SU-DHL-6 (cell line): ENCODE data around the gene ZNF304.

ENCODE experiments used
- H2AFZ ChIP-seq: fragments of 200-600 bp; sonication (generic); 2 replicates; pipeline ENCODE4 v1.6.1; 2014; ENCODE audit warnings: low read depth, mild to moderate bottlenecking, moderate library complexity, mixed read lengths, antibody characterized with exemption, low read length; ENCODE audit not compliant: severe bottlenecking
- H3F3A ChIP-seq: fragments of 200-600 bp; shearing (Covaris generic); 2 replicates; pipeline ENCODE4 v1.6.0; 2016; ENCODE audit warnings: antibody characterized with exemption, mild to moderate bottlenecking; ENCODE audit not compliant: insufficient read depth
- H3K27ac ChIP-seq: fragments of 200-600 bp; sonication (generic); 2 replicates; pipeline ENCODE4 v1.5.1; 2016; ENCODE audit warnings: low read depth, mild to moderate bottlenecking, low read length, moderate library complexity, mixed read lengths
- H3K27me3 ChIP-seq: fragments of 200-600 bp; sonication (generic), shearing (Covaris generic); 2 replicates; pipeline ENCODE4 v1.6.0; 2014; ENCODE audit warnings: mild to moderate bottlenecking, low read length
- H3K36me3 ChIP-seq: fragments of 200-600 bp; sonication (generic); 2 replicates; pipeline ENCODE4 v1.6.1; 2014; ENCODE audit warnings: mild to moderate bottlenecking, low read length, mixed read lengths
- H3K4me2 ChIP-seq: fragments of 300-600, 200-600 bp; shearing (Covaris generic), sonication (generic); 2 replicates; pipeline ENCODE4 v1.6.0; 2014; ENCODE audit warnings: low read length, low read depth, mild to moderate bottlenecking; ENCODE audit not compliant: poor library complexity, severe bottlenecking
- H3K4me3 ChIP-seq: fragments of 200-600 bp; sonication (generic); 2 replicates; pipeline ENCODE4 v1.5.1; 2014; ENCODE audit warnings: antibody characterized with exemption, low read length, mild to moderate bottlenecking, mixed read lengths; ENCODE audit not compliant: insufficient read depth, poor library complexity, severe bottlenecking
- H3K79me2 ChIP-seq: fragments of 200-600 bp; sonication (generic); 2 replicates; pipeline ENCODE4 v1.6.1; 2014; ENCODE audit warnings: mild to moderate bottlenecking, low read length, moderate library complexity; ENCODE audit not compliant: insufficient read depth
- H3K9ac ChIP-seq: fragments of 200-600 bp; sonication (generic); 2 replicates; pipeline ENCODE4 v1.7.0; 2014; ENCODE audit warnings: mild to moderate bottlenecking, low read length
- H3K9me2 ChIP-seq: fragments of 200-600 bp; sonication (generic); replicated peaks from 2 replicates; pipeline ENCODE4 v1.6.1; 2014; ENCODE audit warnings: low read length; ENCODE audit not compliant: insufficient read depth
- H3K9me3 ChIP-seq: fragments of 200-600 bp; sonication (generic); 2 replicates; pipeline ENCODE4 v1.6.1; 2014; ENCODE audit warnings: low read length, mixed read lengths; ENCODE audit not compliant: insufficient read depth
- H4K20me1 ChIP-seq: fragments of 200-600 bp; sonication (generic); 2 replicates; pipeline ENCODE4 v1.6.1; 2014; ENCODE audit warnings: low read depth, mild to moderate bottlenecking, antibody characterized with exemption, low read length, moderate library complexity, mixed read lengths
- CTCF ChIP-seq: fragments of 200-600 bp; sonication (generic); IDR thresholded peaks from one replicate; pipeline ENCODE4 v1.5.1; 2017; ENCODE audit warnings: antibody characterized with exemption, mild to moderate bottlenecking, low read length, moderate library complexity; ENCODE audit not compliant: insufficient read depth, poor library complexity, severe bottlenecking
- EZH2phosphoT487 ChIP-seq: fragments of 200-600 bp; sonication (generic), shearing (Covaris generic); conservative IDR thresholded peaks from 2 replicates; pipeline ENCODE4 v1.6.1; 2018; ENCODE audit warnings: mild to moderate bottlenecking, antibody characterized with exemption, low read length, moderate library complexity, mixed read lengths

The ZNF304 gene

GRCh38 chr19:57305056-57305455, 46.0 kb upstream of the ZNF304 start:
- Histone ChIP-seq H2AFZ (no peak overlapping the region), H3K9me2 (no peaks in the 10 kb centered on the region), H3K9ac (no peak overlapping the region), H4K20me1 (peaks cover 9% of the 10 kb centered on the region; the same call in 1 of the 2 replicates), H3K36me3 (peaks cover 8% of the 10 kb centered on the region; the same call in 1 of the 2 replicates), H3F3A (peaks cover 11% of the 10 kb centered on the region; the same call in 1 of the 2 replicates), H3K27me3 (no peaks in the 10 kb centered on the region), H3K4me3 (no peak overlapping the region), H3K4me2 (no peak overlapping the region), H3K9me3 (no peaks in the 10 kb centered on the region), H3K79me2 (peaks cover 23% of the 10 kb centered on the region; the same call in 1 of the 2 replicates), H3K27ac (no peak overlapping the region)
- TF ChIP-seq EZH2phosphoT487 (no peak), CTCF (no peak)

GRCh38 chr19:57308514-57308913, 42.6 kb upstream of the ZNF304 start:
- H3K27me3 ChIP-seq = no peaks in the 10 kb centered on the region
- H4K20me1 ChIP-seq = peaks cover 9% of the 10 kb centered on the region; the same call in 1 of the 2 replicates
- H3K27ac ChIP-seq = no peak overlapping the region
- no peaks in the 10 kb centered on the region for H3K9me3 ChIP-seq
- H3K79me2 ChIP-seq = no peaks in the 10 kb centered on the region; the same call in 1 of the 2 replicates
- H3K4me2 ChIP-seq = no peak overlapping the region
- H3K9ac ChIP-seq = no peak overlapping the region
- H3K4me3 ChIP-seq = no peak overlapping the region
- H3F3A ChIP-seq = peaks cover 11% of the 10 kb centered on the region; the same call in 1 of the 2 replicates
- TF ChIP-seq CTCF (no peak), EZH2phosphoT487 (no peak)
- H3K9me2 ChIP-seq = no peaks in the 10 kb centered on the region
- peaks cover 4% of the 10 kb centered on the region; the same call in 1 of the 2 replicates for H3K36me3 ChIP-seq
- no peak overlapping the region for H2AFZ ChIP-seq

GRCh38 chr19:57310792-57311191, 40.3 kb upstream of the ZNF304 start:
- no peak overlapping the region for H3K9ac ChIP-seq
- no peaks in the 10 kb centered on the region for H3K79me2 ChIP-seq
- H3K4me2 ChIP-seq = no peak overlapping the region
- H3K9me3 ChIP-seq = no peaks in the 10 kb centered on the region
- no peak overlapping the region for H3K4me3 ChIP-seq
- H3K27ac ChIP-seq = no peak overlapping the region
- H4K20me1 ChIP-seq = 0 out of 2 replicates have a peak, but pooled peaks cover 6% of the 10 kb centered on the region
- no peaks in the 10 kb centered on the region for H3K36me3 ChIP-seq
- H3F3A ChIP-seq = peaks cover 11% of the 10 kb centered on the region; the same call in 1 of the 2 replicates
- no peak for TF ChIP-seq CTCF
- TF ChIP-seq EZH2phosphoT487 = no peak
- H3K27me3 ChIP-seq = no peaks in the 10 kb centered on the region
- H3K9me2 ChIP-seq = no peaks in the 10 kb centered on the region
- no peak overlapping the region for H2AFZ ChIP-seq
